NCI-H1694 (cell line): ENCODE data around the gene IL2.

Experiments
- DNase-seq: peaks from one replicate; lab custom pipeline; 2025; lab: John Stamatoyannopoulos, UW

The IL2 gene

DNA sequence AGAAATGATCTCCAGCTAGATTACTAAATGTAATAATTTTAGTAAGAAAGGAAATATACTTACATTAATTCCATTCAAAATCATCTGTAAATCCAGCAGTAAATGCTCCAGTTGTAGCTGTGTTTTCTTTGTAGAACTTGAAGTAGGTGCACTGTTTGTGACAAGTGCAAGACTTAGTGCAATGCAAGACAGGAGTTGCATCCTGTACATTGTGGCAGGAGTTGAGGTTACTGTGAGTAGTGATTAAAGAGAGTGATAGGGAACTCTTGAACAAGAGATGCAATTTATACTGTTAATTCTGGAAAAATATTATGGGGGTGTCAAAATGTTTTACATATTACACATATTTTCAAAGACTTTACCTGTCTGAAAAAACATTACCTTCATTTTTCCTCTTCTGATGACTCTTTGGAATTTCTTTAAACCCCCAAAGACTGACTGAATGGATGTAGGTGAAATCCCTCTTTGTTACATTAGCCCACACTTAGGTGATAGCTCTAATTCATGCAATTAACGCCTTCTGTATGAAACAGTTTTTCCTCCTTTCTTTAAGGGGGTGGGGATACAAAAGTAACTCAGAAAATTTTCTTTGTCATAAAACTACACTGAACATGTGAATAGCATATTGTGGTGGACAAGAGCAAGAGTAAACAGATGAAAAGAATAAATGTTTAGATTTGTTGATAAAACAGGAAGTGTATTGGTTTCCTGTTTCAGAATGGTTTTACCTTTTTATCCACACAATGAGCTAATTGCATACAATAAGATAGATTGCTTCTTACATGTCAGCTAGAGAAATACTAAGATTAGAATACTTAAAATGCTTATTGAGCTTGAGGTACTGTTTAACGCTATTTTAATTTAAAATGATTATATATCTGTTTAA is at the start of gene IL2:
Gene IL2, minus strand, starts transcription at position 495 of the 886 bp plus-strand sequence. Its CDS starts 285 bp downstream, at position 210.
- DNase-seq, result no peak

DNA sequence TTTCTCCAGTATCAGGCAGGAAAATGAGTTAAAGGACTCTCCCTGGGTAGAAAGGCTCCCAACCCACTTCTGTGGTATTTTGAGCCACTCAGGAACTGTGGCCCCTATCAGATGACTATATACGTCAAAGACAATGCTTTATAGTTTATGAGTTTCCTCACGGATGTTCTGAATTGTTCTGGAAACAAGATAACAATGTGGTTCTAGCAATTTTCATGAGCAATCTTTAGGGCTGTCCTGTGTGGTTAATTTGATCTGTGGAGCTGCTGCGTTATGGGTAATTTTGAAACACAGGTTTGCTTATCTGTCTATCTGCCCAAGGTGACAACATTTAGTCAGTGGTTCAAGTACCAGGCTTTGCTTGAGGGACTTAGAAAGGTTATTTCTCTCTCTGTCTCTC is 46.7 kb upstream of the IL2 start:
- DNase-seq, result no peak

DNA sequence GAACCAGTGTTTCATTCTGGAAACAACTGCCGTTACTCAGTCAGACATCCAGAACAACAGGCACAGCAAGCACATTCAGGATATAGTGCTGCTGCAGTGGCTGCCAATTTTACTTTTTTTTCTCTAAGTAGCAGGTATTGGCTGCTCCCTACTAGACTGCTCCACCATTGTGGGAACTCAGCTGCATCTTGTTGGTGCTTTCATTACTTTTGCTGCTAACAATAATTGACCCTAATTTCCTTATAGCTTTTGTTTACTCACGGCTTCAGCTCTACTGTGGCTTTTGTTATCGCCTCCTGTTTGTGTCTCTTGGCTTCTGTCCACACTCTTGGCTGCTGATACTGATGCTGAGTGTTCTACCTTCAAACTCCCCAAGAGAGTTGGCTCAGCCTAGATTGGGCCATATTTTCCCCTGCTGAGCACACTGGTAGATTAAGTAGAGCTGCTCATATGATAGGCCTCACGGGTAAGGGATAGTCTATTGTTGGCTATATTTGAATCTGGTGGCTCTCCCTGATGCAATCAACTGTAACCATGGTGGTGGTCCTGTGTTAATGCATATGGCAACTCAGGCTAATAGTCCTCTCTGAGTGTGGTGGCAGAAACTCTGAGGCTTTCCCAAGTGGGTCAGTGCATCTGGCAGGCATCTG is 44.5 kb upstream of the IL2 start:
- DNase-seq, result no peak

DNA sequence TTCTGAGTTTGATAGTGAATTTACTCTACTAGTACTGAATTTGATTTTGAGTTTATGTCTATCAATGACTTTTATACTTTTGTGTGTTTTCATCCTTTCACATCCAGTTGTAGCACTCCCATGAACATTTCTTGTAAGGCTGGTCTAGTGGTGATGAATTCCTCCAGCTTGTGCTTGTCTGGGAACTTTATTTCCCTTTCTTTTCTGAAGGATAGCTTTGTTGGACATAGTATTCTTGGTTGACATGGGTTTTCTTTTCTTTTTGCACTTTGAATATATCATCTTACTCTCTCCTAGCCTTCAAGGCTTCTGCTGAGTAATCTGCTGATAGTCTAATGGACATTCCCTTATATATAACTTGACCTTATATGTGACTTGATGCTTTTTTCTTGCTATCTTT is 32.5 kb upstream of the IL2 start:
- no peak for DNase-seq

DNA sequence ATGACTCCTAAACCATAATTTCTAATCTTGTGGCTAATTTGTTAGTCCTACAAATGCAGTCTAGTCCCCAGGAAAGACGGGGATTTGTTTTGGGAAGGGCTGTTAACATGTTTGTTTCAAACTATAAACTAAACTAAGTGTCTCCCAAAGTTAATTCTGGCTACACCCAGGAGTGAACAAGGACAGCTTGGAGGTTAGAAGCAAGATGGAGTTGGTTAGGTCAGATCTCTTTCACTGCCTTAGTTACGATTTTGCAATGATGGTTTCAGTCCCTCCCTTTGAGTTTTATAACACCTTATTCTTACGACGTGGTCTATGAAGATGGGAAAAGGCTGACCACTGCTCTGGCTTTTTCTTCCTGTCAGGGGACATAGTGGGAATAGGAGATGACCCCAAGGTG is 27.0 kb upstream of the IL2 start:
- no peak for DNase-seq

DNA sequence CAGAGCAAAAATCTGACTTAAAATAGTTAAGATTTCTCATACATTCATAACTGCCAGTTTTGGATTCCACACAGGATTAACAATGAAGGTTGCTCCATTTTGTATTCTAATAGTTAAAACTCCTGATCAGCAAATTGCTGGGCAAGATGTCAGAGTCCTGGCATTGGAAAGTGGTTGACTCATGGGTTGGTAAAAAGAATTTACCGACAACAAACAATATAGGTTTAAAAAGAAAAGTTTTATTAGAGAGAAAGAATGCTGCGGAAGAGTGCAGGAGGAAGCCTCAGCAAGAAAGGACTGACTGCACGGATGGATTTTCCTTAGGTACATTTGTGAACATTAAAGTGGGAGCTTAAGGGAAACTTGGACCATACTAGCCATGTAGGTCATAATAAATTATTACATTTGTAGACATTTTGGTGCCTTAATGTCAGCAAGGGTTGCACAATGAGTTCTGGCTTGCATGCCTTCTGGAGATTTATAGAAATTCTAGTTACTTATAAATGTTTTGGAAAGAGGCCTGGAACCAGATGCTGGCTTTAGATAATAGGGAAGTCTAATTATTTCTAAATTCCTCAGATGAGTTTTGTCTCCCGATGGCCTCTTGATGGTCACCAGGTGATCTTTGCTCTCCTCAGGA is 25.4 kb upstream of the IL2 start:
- no peak for DNase-seq

DNA sequence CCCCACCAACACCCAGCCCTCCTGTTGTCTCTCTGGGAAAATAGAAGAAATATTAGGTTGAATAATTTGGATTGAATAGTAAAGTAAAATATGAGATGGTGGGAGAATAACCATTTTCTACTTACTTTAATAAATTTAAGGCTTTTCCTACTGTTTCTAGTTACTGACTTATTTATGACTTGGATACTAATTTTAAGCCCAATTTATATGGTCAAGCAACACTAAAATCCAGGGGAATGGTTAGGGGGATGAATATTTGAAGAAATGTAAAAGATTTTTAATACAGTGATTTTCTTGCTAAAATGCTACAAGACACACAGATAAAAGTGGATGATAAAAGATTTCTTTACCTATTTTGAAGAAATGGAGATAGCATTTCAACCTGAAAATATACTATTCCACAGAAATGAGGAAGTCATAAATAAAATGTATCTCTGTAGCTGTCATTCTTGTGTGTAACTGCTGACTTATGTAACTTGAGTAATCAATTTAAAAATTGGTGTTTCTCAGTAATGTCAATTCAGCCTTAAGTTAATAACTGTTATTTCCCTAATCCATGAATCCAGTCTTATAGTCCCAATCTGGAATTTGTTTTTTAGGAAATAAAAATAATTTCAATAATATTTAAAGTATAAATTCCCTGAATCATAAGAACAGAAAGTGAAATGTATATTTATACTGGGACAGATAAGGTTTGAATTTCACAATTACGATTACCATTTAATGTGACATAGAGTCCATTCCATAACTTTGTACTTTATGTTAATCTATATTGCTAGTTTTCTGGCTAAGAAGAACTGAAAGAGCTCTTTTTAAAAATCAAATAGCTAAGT is 24.3 kb upstream of the IL2 start:
- DNase-seq, result no peak

DNA sequence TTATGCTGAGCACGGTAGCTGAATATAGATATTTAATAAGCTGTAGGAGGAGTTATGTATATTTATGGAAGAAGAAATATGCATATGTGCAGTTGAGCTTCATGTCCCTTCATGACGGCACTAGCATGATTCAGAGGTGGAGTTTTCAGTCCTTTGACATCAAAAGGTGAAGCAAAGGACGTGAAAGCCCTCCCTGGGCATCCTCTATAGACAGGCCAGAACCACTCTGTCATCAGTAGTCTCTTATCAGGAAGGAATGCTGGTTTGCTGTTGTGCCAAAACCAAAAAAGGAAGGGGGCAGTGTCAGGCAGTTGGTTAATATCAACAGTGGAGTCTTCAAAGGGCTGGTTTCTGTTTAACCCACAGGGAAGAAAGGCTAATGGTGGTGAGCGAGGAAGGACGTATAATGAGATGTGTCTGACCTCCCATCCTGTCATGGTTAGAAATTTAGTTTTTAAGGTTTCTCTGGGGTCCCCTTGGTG is 23.5 kb upstream of the IL2 start:
- no peak for DNase-seq

DNA sequence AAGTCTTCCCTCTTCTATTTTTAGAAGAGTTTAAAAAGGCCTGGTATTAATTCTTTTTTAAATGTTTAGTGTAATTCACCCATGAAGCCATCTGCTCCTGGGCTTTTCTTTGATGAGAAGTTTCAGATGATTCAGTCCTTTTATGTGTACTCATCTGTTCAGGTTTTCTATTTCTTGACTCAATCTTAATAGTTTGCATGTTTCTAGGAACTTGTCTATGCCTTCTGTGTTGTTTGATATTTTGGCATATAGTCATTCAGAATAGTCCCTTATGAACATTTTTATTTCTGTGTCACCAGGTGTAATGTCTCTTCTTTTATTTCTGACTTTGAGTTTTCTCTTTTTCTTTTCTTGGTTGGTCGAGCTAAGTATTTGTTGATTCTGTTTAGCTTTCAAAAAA is 20.2 kb upstream of the IL2 start:
- no peak for DNase-seq

DNA sequence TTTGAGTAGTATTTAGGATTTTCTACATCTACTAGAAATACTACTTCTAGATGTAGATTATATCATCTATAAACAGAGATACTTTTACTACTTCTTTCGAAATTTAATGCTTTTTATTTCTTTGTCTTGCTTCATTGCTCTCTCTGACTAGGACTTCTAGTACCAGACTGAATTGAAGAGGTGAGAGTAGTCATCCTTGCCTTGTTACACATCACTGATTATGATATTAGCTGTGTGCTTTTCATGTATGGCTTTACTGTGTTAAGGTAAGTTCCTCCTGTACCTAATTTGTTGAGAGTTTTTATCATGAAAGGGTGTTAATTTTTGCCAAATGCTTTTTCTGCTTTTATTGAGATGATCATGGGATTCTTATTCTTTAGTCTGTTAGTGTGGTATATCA is 19.6 kb upstream of the IL2 start:
- DNase-seq, result no peak

DNA sequence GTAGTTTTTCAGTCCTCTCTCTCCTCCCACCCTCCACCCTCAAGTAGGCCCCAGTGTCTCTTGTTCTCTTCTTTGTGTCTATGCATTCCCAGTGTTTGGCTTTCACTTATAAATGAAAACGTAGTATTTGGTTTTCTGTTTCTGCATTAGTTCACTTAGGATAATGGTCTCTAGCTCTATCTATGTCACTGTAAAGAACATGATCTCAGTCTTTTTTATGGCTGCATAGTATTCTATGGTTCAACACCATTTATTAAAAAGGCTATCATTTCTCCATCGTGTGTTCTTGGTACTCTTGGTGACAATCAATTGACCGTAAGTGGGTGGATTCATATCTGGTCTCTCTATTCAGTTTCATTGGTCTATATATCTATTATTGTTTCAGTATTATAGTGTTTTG is 18.7 kb upstream of the IL2 start:
- DNase-seq, result no peak

DNA sequence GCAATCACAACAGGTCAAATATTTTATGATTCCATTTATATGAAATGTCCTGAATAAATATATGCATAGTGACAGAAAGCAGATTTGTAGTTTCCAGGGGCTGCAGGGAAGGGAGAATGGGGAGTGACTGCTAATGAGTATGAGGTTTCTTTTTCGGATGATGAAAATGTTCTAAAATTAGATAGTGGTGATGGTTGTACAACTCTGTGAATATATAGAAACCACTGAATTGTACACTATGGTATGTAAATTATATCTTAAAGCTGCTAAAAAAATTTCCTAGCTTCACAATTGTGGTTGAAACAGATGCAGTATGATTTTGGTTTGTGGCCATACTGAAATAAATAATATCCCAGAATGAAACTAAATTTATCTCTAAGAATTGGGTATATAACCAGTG is 12.9 kb upstream of the IL2 start:
- no peak for DNase-seq

DNA sequence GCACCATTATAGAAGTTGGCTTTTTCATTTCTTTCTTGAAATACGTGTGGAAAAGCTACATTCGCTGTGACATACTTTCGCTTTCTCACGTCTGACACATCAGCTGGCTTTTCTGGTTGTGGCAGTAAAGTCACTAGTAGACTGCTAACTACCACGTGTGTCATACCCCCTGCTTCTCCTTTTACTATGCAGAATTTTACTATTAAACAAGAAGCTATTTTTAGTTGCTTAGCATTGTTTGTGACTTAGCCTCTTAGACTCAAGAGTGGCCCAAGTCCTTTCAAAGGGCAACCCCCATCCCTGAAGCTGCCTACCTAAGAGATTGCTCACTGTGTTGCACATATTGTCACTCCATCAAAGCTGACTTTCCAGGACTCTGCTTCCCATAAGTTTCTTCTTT is 2.1 kb upstream of the IL2 start:
- DNase-seq, result no peak

DNA sequence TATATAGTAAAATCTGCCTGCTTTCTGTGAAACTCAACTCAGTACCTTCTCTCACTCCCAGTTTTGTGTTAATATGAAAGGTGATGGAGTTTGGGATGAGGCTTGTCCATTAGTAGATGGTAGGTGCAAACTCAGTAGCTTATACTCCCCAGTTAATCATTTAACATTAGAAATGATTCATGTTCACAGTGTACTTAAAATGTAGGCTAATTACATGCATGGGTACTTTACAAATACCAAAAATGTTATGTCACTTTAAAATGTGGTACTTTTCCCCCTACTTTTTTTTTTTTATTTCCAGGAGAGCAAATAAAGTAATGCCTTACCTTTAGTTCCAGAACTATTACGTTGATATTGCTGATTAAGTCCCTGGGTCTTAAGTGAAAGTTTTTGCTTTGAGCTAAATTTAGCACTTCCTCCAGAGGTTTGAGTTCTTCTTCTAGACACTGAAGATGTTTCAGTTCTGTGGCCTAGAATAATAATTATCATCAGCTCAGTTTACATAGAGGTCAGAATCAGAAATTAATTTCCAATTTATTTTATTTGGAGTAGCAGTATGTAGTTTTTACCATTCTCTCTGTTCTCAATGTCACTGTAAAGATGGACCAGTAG is 3.0 kb downstream of the IL2 start:
- DNase-seq, result no peak

DNA sequence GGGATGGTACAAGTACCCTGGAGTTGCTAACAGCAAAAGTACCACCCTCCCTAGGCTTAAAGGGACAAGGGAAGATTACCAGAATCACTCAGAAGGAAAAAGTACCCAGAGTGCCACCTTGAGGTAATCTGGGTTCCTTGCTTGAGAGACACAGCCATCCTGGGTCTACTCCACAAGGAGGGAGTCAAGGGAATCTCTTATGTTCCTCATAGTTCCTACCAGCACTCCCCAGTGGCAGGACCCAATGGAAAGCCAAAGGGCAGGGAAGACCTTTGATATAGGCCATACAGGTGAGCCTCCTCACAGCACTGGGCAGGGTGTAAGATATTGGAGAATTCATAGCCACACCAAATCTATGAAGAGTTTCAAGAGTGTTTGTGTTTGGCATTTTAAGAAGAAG is 5.7 kb downstream of the IL2 start:
- DNase-seq, result no peak

DNA sequence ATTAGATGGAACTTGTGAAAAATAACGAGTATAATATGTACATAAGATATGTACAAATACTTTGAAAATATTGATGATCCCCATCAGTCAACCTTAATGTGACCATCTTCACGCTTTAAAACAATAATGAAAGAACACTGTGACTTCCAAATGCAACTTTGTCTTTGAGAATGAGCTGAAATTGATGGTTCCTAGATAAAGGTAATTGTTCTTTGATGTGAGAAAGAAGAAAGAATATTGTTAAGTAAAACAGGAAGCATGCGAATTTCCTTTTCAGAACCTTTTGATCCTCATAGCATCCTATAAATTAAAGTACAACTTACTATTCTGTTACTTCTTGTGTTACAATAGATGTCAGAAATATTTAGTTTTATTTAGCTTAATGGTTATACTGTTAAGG is 22.2 kb downstream of the IL2 start:
- no peak for DNase-seq

DNA sequence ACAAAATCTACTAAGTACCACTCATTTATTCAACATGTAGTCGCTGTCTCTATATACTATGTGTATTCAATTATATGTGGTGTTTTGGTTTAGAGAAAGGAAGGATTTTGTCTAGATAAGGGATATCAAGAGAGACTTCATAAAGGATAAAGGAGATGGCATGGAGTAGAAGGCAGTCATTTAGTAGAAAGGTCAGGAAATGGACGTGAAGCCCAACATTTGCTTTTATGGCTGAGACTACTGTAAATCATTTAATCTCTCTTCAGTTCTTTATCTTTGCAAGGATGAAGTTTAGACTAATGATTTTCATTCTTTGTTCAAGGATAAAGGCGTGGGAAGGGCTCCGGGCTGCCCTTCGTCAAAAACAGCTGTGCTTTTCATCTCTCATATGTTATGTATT is 25.2 kb downstream of the IL2 start:
- no peak for DNase-seq

DNA sequence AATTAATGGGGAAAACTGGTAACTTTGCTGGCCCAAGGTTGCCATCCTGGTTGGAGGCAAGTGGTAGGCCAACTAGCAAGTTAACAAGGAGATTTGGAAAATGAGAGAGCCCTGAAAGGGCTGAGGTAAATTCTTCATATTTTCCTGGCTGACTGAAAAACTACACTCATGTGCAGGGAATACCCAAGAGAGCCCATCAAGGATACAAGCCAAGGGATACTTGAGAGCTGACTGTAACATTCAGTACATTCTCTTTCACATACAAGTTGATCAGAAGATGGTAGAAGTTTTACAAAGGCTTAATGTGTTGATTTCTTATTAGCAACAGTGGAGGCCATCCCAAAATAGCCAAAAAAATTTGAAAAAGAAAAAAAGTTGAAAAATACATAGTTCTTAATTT is 33.3 kb downstream of the IL2 start:
- no peak for DNase-seq

DNA sequence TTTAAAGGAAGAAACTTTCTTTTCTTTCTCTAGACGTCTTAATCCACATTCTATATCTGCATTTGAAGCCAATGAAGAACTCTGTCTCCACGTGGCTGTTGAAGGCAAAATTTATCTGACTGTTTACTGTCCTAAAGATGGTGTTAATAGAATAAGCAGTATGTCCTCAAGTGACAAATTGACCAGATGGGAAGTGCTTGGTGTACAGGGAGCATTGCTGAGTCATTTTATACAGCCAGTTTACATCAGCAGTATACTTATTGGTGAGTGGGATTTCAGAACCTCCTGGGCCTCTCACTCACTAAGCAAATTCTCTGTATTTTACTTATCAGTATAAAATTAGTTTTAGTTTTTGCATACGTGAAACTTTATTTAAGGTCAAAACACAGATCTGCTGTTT is 44.0 kb downstream of the IL2 start:
- DNase-seq, result no peak

DNA sequence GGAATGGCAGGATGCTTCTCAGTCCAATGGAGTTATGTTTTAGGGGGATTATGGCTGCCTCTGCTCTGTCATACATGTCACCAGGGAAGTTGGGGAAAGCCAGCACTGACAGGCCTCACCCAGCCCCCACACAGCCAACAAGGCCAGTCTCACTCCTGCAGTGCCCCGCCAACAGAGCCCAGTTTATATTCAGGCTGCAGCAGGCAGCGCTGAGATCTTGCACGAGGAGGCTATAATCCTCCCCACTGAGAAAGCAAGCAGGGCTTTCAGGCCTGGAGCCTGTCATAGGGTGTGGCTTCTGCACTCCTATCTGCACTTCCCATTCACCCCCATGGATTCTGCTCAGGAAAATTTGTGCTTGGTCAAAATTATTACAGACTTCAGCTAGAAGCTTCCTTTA is 52.7 kb downstream of the IL2 start:
- no peak for DNase-seq
